HCT116 (cell line): ENCODE results near the gene FAAH2. TPM values are rescaled to one million over a fixed set of nuclear protein-coding genes. Genes with fewer than 3 reads are reported as not detected.

Experiments used
- ATF3 ChIP-seq: IDR thresholded peaks from 2 replicates; pipeline ENCODE4 v1.6.1; 2012
- CBX3 ChIP-seq: IDR thresholded peaks from 2 replicates; pipeline ENCODE4 v1.6.1; 2012; ENCODE audit warnings: low read depth
- CEBPB ChIP-seq: IDR thresholded peaks from 2 replicates; pipeline ENCODE4 v1.6.1; 2012; ENCODE audit warnings: low read depth
- EZH2 ChIP-seq: fragments of 200-600 bp; sonication (generic); IDR thresholded peaks from 2 replicates; pipeline ENCODE4 v1.6.1; 2017; ENCODE audit warnings: antibody characterized with exemption, mixed run types
- FOSL1 ChIP-seq: IDR thresholded peaks from 2 replicates; pipeline ENCODE4 v1.6.1; 2012; ENCODE audit warnings: low read depth
- JUND ChIP-seq: IDR thresholded peaks from 2 replicates; pipeline ENCODE4 v1.6.1; 2012
- MAX ChIP-seq: IDR thresholded peaks from 2 replicates; pipeline ENCODE4 v1.6.1; 2012
- POLR2A ChIP-seq: IDR thresholded peaks from 2 replicates; pipeline ENCODE4 v1.7.0; 2011; ENCODE audit warnings: borderline replicate concordance; ENCODE audit not compliant: insufficient read depth, insufficient read length; ENCODE audit errors: extremely low read depth
- REST ChIP-seq: IDR thresholded peaks from 2 replicates; pipeline ENCODE4 v1.6.1; 2012; ENCODE audit warnings: low read depth
- SIN3A ChIP-seq: IDR thresholded peaks from 2 replicates; pipeline ENCODE4 v1.6.1; 2012; ENCODE audit warnings: low read depth
- SRF ChIP-seq: IDR thresholded peaks from 2 replicates; pipeline ENCODE4 v1.6.1; 2012; ENCODE audit warnings: low read depth
- ZNF274 ChIP-seq: fragments of 200-500 bp; sonication (Bioruptor generic); IDR thresholded peaks from 2 replicates; pipeline ENCODE4 v1.6.1; 2014; ENCODE audit warnings: mild to moderate bottlenecking, low read depth, low read length, inconsistent platforms
- total RNA-seq: library from RNA; stranded (reverse); gene quantifications from one replicate; pipeline ENCODE4 v1.2.1, GENCODE V29; 2021; ENCODE audit not compliant: unreplicated experiment
- TF ChIP-seq, protein P1 (sequence below), 3 experiments: fragments of 200-600 bp in 1 of 3; sonication (generic) in 1 of 3; IDR thresholded peaks in 2 of 3; conservative IDR thresholded peaks in 1 of 3; 2 replicates each; pipeline ENCODE4 v1.5.1; 2012 to 2017; ENCODE audit warnings: low read depth in 2 of 3, low read length in 2 of 3, antibody characterized with exemption in 1 of 3, borderline replicate concordance in 1 of 3, control low read depth in 1 of 3, mild to moderate bottlenecking in 1 of 3, mixed read lengths in 1 of 3, mixed run types in 1 of 3, moderate library complexity in 1 of 3; ENCODE audit not compliant: insufficient read depth in 1 of 3

Gene FAAH2
- total RNA-seq, 1 experiment from 2014 or later: 6.1 TPM

- no peak for TF ChIP-seq REST
- no peak for TF ChIP-seq CBX3
- no peak for TF ChIP-seq POLR2A
- no peak for TF ChIP-seq SIN3A
- no peak for TF ChIP-seq FOSL1
- TF ChIP-seq ZNF274: no peak
- TF ChIP-seq SRF: no peak
- TF ChIP-seq, protein P1, sequence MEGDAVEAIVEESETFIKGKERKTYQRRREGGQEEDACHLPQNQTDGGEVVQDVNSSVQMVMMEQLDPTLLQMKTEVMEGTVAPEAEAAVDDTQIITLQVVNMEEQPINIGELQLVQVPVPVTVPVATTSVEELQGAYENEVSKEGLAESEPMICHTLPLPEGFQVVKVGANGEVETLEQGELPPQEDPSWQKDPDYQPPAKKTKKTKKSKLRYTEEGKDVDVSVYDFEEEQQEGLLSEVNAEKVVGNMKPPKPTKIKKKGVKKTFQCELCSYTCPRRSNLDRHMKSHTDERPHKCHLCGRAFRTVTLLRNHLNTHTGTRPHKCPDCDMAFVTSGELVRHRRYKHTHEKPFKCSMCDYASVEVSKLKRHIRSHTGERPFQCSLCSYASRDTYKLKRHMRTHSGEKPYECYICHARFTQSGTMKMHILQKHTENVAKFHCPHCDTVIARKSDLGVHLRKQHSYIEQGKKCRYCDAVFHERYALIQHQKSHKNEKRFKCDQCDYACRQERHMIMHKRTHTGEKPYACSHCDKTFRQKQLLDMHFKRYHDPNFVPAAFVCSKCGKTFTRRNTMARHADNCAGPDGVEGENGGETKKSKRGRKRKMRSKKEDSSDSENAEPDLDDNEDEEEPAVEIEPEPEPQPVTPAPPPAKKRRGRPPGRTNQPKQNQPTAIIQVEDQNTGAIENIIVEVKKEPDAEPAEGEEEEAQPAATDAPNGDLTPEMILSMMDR (IDR thresholded peaks at IDR 0.05 in 2 of 3, conservative IDR thresholded peaks at IDR 0.05 in 1 of 3; ENCODE audit: borderline replicate concordance in 1 of 3, insufficient read depth in 1 of 3, low read depth in 2 of 3, low read length in 2 of 3): no peak
- TF ChIP-seq ATF3: no peak
- no peak for TF ChIP-seq CEBPB
- no peak for TF ChIP-seq MAX
- TF ChIP-seq JUND: no peak
- TF ChIP-seq EZH2: no peak
Measured at GRCh38 chrX:57417827-57418226, 131.3 kb downstream of the FAAH2 start (continued).
